NCI-H2107 (cell line): ENCODE measurements around the gene C1QTNF3.
"Not testable (repeated sequence)": the region's sequence is repeated elsewhere in the genome, so short reads cannot be mapped to it uniquely, and the experiment has no call there.

Source experiments
- DNase-seq: peaks from one replicate; lab custom pipeline; 2025; lab: John Stamatoyannopoulos, UW

The C1QTNF3 gene

GRCh38 chr5:34022121-34022705 is 20.8 kb downstream of the C1QTNF3 start:
- no peak for DNase-seq

- no peak for DNase-seq
These were observed 21.7 kb downstream of the C1QTNF3 start for GRCh38 chr5:34021334-34021733.

GRCh38 chr5:34020726-34021125 is 22.3 kb downstream of the C1QTNF3 start:
- no peak for DNase-seq

- DNase-seq = no peak
These were observed 25.8 kb downstream of the C1QTNF3 start for GRCh38 chr5:34017254-34017653.

- DNase-seq = no peak
These were observed 26.3 kb downstream of the C1QTNF3 start for GRCh38 chr5:34016750-34017149.

- DNase-seq = no peak
These were observed 26.8 kb downstream of the C1QTNF3 start for GRCh38 chr5:34016222-34016621.

- no peak for DNase-seq
These were observed 27.7 kb downstream of the C1QTNF3 start for GRCh38 chr5:34015120-34015822.

GRCh38 chr5:34014626-34015025 is 28.4 kb downstream of the C1QTNF3 start:
- no peak for DNase-seq

DNA sequence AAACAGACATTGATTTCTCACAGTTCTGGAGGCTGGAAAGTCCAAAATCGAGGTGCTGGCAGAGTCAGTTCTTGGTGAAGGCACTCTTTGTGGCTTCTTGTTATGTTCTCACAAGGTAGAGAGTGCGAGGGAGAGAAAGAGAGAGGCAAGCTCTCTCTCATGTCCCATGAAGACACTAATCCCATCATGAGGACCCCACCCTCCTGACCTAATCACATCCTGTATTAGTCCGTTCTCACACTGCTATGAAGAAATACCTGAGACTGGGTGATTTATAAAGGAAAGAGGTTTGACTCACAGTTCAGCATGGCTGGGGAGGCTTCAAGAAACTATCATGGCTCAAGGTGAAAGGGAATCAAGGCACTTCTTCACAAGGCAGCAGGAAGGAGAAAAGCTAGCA is 29.5 kb downstream of the C1QTNF3 start:
- no peak for DNase-seq

DNA sequence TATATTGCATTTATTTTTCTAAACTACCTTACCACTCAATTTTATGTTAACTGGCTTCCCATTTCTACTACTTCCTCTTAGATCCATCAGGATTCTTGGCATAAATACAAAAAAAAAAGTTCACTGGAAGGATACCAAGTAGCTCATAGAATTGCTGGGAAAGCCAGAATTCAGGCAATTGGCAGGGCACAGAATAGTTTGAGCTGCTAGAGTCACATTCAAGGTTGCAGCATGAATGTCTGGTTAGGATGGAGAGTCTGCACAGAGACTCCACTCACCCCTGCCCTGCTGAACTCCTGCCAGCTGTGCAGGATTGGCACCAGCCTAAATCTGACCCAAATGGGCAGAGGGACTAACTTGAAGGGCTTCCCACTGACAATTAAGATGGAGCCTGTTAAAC is 30.2 kb downstream of the C1QTNF3 start:
- DNase-seq = no peak

DNA sequence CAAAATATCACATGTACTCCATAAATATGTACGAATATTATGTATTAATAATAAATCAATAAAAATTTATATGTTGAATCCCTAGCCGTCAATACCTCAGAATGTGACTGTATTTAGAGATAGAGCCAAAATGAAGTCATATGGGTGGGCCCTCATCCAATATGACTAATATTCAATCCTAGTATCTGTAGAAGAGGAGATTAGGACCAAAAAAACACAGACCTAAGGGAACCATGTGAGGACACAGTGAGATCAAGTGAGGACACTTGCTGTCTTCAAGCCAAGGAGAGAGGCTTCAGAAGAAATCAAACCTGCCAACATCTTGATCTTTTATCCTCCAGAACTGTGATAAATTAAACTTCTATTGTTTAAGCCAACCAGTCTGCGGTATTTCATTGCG is 31.5 kb downstream of the C1QTNF3 start:
- no peak for DNase-seq

DNA sequence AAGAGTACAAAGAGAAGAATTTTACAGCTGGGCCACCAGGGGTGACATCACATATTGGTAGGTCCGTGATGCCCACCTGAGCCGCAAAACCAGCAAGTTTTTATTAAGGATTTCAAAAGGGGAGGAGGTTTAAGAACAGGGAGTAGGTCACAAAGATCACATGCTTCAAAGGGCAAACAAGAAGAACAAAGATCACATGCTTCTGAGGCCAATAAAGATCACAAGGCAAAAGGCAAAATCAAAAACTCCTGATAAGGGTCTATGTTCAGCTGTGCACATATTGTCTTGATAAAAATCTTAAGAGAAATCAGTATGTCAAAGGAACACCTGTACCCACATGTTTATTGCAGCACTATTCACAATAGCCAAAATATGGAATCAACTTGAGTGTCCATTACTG is 32.9 kb downstream of the C1QTNF3 start:
- not testable (repeated sequence) for DNase-seq

GRCh38 chr5:34009610-34010009 is 33.4 kb downstream of the C1QTNF3 start:
- DNase-seq = no peak

- no peak for DNase-seq
These were observed 34.2 kb downstream of the C1QTNF3 start for GRCh38 chr5:34008802-34009201.

DNA sequence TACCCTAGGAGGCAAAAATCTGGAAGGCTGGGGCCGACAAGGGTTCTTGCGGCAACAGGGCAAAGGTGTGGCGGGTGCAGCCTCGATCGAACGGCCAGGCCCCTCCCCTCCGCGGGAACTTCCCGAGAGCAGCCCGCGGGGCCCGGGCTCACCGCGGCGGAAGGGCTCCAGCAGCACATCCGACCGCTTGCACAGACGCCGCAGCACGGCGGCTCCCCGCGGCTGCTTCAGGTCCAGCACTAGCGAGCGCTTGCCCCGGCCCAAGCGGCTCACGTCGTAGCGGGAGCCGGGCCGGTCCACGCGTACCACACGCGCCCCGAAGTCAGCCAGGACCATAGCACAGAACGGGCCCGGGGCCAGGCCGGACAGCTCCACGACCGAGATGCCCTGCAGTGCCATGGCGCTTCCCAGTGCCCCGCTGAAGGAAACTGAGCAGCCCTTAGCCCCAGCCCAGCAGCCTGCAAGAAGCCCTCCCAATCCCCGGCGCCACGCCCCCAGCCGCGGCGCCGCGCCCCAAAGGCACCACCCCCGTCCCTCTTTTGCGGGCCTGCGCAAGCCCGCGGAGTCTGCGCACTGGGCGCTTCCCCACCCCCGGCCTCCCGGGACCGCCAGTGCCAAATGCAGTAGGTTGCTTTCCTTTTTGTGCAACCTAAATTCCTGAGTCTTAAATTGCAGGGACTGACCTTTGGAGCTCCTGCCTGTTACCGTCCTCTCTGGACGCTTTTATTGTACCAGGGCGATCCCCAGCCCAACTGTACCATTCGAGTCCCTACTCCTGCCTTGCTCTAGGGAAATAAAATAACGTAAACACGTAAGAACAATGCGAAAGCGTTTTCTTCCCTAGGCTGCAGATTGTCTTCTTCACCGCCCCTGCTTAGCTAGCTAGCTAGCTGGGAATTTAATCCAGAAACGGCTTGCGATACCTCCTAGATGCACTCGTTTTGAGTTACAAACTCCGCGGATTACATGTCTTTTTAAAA is 35.1 kb downstream of the C1QTNF3 start, which contains the start of gene AMACR:
Gene AMACR (minus strand): TSS at position 430 of the 980 bp plus-strand sequence. CDS start 31 bp downstream, at position 399.
- DNase-seq = peak; percentile 93

DNA sequence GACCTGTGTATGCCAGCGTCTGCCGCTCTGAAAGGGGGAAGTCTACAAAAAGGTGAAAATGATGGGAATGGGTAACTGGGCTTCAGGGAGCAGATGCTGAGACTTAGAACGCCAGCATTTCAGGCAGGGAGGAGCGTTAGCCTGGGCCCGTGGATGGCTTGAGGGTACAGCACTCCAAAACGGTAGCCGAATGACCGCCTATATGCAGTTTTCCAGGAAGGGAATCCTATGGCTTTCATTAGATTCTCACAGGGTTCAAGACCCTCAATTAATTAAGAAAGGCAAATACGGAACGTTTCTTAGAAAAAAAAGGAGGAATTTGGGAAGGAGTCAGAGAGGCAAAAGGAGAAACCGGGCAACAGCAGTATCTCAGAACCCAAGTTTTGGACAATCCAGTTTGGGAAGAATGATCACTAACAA is 35.8 kb downstream of the C1QTNF3 start:
- DNase-seq = no peak

DNA sequence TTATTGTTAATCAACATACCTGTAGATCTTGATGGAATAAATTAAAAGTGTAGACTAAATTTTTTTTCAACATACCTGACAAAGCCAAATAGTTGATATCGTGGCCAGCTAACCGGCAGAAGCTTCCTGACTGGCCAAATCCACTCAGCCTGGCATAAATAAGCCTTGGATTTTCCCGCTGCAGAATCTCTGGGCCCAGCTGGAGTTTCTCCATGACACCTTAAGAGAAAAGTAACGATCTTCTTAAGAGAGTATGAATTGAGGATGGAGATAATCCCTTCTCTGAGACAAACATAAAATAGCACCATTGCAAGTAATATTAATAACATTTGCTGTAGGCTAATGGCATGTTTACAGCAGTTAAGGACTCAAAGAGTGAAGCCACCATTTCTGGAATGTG is 37.3 kb downstream of the C1QTNF3 start:
- DNase-seq = no peak

DNA sequence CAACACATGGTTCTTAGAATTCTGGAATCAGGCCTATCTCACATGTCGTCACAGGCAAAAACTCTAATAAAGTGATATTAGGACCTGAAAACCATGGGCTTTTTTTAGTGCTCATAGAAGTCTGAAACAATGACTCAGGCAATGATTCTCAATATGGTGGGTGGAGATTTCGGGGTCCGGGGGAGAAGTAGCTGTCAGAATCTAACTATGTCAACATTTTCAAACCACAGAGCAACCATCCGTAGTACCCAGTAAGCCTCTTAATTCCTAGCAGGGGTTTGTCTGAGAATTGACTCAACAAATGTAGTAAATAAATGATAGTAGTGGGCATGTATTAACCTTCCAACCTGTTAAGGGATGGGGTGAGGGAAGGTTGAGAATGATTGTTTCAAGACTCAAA is 37.8 kb downstream of the C1QTNF3 start:
- DNase-seq = no peak

- no peak for DNase-seq
These were observed 39.1 kb downstream of the C1QTNF3 start for GRCh38 chr5:34003941-34004340.

GRCh38 chr5:34002629-34003328 is 40.2 kb downstream of the C1QTNF3 start:
- DNase-seq = no peak

DNA sequence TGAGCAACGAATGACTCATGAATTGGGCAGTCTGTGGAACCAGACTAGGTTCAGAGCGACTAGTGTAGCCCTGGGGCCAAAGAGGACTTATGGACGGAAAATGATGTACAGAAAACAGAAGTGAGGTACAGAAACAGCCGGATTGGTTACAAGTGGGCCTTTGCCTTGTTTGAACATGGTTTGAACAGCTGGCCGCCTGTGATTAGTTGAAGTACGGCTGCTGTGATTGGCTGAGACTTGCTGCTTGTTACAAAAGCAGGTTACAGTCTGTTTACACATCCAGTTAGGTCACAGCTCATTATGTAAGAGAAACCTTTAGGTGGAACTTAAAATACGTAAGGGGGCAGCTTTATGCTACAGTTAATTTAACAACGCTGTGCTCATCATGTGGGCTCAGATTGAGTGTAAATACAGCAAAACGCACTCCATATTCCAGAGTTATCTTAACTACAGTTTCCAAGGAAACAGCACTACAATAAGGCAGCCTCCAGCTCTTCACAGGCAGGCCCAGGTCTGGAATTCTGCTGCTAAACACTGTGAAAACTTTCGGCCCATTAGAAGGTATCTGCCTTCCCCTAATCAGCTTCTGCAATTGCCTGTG is 41.7 kb downstream of the C1QTNF3 start:
- peak; percentile 79 for DNase-seq

- no peak for DNase-seq
These were observed 43.0 kb downstream of the C1QTNF3 start for GRCh38 chr5:33999978-34000377.
